Left kidney (tissue), 2 donors: Measurements from ENCODE around the gene USP47. TPM values are rescaled to one million over a fixed set of nuclear protein-coding genes. Genes with fewer than 3 reads are reported as not detected.

Experiments used
- DNase-seq: peaks from one replicate; pipeline ENCODE4 v3.0.0-alpha.2; 2013
- polyA plus RNA-seq: library from polyadenylated mRNA; unstranded; fragments of 120-200 nt; gene quantifications from one replicate; pipeline ENCODE4 v1.2.1, GENCODE V29; 2013; ENCODE audit not compliant: insufficient read length

The USP47 gene
- polyA plus RNA-seq, 1 donor, result 107 TPM

DNA sequence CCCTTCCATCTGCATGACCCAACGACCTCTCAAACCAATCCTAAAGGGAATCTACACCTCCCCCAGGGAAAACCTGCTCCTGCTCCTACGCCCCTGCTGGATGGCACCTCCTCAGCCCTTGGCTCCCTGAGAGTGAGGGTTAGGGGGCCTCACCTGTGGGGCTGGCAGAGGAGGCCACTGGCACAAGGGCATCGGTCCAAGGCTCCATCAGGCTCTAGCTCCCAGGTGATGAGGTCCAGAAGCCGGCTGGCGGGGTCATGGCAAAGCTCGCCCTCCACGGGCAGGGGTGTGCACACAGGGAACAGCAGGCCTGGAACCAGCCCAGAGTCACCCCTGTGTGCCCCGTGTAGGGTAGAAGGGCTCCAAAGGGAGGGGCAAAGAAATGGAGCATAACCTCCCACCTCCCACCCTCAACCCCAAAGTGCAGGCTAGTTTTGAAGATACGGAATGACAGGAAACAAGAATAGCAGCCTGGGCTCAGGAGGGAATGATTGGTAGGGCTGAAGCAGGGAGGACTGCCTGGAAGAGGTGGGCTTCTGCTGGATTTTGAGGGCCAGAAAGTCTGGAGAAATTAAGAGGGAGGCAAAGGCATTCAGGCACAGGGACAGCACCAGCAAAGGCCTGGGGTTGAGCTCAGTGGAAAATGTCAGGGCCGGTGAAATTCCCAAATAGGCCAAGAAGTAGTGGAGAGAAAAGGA lies 124.0 kb downstream of the USP47 start:
- no peak for DNase-seq

DNA sequence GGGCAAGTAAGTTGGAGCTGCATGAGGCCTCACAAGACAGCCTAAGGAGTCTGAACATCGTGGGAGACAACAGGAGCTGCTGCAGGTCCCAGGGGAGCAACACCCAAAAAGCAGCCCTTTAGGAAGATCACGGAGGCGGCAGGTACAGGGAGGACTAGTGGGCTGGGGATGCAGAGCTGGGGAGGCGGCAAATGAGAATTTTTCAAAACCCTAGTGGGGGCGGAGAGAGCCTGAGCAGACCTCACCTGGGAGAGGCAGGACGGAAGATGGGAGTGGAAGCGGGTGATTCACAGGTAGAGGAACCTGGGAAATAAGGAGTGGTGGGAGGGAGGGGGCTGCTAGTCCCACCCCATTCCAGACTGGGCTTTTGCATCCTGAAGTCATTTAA lies 124.6 kb downstream of the USP47 start:
- DNase-seq, result no peak

DNA sequence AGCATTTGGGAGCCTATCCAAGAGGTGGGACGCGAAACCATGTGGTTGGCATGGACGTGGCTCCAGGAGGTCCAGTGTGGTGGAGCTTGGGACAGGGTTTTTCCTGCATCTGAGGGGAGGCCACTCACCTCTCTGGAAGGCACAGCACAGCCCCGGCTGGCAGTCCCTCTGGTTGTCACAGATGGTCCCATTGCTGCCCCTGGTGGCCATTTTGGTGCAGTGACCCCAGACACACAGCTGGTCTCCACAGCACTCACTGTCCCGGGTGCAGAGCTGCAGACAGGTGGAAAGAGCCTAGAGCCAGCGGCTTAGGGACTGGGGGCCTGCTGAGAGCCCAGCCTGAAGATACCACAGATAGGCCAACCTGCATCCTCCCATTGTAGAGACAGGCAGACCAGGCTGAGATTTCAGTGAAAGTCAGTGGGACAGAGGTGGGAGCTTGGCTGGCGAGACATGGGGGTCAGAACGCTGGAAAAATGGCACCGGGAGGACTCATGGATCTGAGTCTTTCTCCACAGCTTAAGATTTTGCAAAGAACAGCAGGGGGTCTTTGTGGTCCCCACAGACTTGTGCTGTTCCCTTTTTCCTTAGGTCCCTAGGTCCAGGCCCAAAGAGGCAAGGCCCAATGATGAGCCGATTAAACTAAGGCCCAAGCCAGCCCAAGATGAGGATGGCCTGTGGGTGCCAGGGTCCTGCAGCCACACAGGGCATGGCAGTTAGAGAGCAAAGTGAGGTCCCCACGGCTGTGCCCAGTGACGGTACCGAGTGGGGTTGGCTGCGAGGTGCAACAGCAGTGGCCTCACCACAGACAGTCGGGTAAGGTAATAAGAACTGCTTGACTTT lies 125.3 kb downstream of the USP47 start:
- no peak for DNase-seq

DNA sequence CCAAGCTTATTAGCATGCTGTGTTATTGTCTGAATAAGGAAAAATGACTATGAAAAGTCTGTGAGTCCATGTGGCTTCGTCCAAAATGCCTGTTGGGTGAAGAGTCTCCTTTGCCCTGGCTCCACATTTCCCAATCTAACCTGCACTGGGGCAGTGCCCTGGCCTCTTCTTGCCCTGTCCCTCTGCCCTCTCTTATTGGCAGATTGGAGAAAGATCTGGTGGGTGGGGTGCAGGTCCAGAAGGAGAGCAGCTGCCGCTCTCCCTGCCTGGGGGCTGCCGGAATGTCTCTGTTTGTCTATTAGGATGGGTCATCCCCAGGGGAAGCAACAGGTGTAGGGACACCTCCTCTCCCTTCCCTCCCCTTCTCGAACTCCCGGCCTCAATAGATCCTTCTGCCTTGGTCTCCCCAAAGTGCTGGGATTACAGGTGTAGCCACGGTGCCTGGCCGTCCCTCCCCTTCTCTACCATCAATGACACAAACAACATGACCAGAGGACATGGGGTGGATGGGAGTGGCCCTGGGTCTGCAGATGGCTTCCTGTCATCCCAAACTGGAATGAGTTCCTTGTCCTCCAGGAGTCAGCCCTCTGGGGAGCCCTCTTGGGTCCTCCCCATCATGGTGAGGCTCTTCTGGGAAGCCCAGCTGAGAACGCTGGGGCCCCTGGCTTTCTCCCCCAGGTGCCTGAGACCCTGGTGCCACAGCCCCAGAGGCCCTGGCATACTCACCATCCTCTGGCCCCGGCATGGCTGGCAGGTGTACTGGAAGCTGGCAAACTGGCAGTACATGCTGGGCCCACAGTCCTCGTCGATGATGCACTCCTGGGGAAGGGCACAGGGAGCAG lies 126.1 kb downstream of the USP47 start:
- no peak for DNase-seq

DNA sequence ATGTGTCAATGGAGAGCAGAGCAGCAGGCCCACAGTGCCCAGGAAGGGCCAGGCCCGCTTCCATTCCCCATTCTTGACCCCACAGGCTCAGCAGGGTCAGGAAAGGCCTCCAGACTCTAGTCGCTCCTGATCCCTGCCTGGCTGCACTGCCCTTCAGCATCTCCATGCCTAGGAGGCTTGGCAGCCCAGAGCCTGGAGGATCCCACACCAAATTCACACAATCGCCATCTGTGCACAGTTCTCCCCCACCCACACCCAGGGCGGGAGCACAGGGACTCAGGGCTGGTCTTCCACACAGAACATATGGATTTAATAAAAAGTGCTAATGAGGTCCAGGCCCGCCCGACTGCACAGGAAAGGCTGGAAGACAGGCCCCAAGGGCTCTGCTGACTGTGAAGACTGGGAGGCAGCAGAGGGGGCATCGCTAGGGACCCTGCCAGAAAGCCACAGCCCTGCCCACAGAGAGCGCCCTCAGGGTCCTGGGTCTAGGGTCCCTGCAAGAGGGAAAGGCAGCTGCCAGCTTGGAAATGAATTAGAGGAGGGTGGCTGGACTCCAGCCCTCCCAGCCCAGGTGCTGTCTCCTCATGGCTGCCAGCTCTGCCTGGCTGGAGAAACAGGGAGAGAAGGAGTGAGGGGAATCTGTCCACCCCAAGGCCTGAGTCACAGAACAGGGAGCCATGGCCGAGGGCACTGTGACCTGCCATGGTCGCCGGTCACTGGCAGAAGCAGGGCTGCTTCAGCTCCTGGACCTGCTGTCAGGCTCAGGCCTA lies 126.9 kb downstream of the USP47 start:
- no peak for DNase-seq

DNA sequence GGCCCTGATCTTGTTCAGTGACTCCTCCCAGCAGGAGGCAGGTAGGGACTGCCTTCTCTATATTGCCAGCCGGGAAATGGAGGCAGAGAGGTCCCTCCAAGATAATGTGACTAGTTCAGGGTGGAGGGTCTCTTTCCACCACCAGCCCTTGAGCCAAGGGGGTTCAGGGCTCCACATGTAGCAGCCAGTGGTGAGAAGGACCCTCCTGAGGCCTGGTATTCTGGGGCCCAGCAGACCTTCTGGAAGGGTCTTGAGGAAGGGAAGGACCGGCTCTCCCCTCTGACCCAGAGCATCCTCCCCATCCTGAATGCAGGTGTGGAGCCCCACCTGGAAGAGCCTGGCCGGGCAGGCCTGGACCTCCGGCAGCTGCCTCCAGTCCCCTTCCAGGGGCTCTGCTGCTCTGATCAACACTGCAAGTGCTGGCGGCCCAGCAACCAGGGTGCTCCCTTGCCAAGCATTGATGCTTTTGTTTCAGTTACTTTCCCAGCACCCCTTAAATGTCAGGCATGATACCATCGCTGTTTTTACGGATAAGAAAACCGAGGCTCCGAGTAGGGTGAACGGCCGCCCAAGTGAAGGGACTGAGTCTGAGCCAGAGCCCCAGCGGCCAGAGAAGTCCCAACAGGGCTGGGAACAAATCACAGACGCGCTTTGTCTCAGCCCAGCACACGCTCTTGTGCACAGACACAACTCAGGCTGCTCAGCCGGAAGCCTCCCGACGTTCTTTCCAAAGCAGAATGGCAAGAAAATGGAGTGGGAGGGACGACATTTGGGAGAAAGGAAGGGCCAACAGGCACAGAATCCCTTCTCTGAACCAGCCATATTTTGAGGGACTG lies 127.8 kb downstream of the USP47 start:
- DNase-seq, result no peak

DNA sequence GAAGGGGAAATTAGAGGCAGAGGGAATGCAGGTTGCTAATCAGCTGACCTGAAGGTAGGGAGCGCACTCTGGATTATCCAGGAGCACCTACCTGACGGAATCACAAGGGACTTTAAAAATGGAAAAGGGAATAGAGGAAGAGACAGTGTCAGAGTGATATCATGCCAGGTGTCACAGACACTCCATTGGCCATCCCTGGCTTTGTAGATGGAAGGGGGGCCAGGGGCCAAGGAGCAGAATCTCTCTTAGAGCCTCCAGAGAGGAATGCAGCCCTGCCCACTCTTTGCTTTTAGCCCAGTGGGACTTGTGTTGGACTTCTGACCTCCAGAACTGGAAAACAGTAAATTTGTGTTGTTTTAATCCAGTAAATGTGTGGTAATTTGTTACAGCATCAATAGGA lies 128.8 kb downstream of the USP47 start:
- DNase-seq, result no peak

DNA sequence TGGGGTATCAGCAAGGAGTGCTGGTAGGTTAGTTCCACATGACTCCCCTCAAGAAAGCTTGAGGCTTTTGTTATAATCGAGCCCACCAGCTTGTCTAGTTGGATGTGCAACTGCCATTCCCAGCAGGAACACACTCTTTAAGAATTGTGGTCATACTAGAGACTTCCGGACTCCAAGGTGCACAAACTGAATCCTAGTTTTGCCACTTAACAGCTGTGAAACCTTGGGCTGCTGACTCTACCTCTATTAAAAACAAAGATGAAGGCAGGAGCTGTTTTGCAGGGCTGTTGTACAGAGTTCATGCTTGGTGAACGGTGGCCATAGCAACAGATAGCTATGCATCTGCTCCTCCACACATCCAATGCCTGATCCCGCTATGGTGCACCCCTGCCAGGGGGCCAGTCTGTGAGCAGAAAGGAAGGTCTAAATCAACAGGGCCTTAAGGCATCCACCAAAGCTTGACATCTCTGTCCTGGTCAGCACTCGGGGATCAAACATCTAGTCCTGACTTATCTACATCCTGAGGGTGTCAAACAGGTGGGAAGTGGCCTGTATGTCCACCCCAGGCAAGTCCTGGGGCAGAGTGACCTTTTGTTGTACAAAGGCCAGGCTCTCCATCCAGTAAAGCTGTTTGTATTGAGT lies 130.3 kb downstream of the USP47 start:
- no peak for DNase-seq

DNA sequence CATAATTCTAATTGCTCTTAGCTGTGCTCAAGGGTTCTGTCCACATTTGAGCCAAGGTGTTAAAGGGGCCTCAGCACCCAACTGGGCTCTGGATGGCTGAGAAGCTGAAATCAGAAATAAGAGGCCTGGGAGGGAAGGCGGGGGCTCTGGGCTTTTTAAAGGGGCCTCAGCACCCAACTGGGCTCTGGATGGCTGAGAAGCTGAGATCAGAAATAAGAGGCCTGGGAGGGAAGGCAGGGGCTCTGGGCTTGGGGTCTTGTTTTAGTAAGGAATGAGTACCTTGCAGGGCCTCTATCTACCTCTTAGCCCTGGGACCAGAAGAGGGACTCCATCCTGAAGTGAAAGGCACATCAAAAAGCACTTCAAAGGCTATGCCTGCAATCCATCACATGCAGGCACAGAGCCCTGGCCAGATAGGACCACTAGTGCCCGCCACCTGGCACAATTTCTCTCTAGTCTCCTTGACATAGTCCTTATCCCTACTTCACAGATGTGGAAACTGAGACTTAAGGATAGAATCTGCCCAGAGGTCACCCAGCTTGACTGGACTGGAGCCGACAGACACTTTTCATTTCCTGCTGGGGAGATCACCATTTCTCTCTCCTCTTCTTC lies 131.1 kb downstream of the USP47 start:
- DNase-seq, result no peak

DNA sequence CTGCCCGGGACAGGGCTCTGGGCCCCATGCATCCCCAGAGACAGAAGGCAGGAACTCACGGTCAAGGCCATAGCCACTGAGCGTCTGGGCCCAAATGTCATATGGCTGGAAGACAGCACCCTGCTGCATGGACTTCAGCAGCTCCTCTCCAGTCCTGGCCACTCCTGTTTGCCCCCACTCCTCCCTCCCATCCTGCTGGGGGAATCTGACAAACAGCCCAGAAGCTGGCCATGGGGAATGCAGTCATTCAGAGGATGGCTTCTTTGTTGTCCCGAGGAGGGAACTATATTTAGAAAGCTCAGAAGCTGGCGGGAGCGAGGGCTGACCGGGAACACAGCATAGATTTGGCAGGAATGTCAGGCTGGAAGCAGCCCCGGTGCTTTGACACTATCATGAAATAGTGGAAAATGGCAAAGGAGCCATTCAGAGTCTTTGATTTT lies 131.6 kb downstream of the USP47 start:
- DNase-seq, result no peak

DNA sequence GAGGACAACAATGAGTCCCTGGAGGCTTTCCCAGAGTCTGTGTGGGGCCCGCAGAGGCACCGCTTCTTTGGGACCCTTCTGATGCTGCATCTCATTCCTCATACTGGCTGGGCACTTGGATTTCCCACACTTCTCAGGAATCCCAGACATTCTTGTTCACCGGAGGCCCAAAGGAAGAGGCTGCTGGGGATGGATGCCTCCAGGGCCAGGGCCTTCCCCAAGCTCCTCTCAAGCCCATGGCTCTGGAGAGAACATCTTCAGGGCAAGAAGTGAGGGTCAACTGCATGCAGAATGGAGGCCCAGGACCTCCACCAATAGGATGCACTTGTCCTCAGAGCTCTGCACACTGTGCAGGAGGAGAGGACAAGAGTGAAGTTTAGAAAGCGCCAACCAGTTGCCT lies 132.1 kb downstream of the USP47 start:
- DNase-seq, result no peak

DNA sequence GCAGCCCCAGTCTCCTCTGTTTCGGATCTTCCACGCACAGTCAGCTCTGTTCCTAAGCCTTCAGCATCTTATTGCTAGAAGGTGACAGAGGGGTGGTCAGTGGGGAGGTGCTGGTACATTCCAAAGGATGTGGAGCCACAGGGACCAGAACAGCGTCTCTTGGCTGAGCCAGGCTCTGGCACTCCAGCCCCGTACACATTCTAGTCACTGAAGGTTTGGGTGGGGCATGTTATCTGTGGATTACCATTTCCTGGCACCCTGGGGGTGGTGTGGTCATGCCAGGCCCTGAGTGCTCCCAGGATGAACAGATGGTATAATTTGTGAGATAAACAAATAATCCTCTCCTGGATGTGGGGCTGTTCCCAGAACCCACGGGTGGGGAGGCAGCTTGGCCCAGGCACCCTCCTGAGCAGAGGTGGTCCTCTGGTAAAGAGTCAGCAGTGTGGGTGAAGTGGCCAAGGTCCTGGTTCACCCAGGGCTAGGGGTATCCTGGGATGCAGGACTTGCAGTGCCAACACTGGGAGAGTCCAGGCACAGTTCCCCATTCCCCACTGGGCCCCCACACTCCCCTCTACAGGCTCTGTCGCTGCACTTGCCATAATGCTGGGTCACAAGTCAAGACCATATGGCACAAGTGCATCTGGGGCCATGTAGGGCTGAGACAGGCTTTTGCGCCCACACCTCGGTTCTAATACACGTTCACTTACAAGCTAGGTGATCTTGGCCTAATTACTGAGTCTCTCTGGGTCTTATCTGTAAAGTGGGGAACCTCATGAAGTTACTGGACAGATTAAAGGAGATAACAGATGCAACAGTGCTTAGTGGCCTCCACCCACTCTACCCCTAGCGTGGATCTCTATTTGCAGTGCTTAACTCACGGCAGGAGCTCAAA lies 133.7 kb downstream of the USP47 start:
- DNase-seq, result no peak

DNA sequence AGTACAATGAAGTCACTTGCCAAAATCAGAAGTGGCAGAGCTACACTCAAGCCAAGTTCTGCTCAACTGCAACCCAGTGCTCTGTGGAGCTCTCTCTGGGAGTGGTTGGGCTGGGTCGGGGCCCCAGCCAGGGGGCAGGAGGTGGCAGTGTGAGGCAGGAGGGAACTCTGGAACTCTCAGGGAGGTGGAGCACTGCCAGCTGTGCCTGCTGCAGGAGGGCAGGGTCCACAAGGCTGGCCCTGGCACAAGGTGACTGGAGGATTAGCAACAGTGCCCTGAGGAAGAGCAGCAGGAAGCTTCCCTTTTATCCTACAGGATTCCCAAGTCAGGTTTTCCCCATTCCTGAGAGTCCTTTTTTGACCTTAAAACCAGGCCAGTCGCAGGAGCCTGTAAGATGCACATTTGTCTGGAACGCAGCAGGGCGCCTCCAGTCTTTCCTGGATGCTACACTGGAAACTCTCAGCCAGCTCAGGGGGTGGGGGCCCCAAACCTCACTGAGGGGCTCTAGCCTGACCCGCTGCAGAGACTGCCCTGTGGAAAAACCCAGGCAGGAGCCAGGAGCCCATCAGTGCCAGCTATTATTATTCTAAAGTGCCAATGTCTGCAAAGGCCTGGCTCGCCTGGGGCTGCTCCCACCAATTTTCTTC lies 134.8 kb downstream of the USP47 start:
- DNase-seq, result no peak

DNA sequence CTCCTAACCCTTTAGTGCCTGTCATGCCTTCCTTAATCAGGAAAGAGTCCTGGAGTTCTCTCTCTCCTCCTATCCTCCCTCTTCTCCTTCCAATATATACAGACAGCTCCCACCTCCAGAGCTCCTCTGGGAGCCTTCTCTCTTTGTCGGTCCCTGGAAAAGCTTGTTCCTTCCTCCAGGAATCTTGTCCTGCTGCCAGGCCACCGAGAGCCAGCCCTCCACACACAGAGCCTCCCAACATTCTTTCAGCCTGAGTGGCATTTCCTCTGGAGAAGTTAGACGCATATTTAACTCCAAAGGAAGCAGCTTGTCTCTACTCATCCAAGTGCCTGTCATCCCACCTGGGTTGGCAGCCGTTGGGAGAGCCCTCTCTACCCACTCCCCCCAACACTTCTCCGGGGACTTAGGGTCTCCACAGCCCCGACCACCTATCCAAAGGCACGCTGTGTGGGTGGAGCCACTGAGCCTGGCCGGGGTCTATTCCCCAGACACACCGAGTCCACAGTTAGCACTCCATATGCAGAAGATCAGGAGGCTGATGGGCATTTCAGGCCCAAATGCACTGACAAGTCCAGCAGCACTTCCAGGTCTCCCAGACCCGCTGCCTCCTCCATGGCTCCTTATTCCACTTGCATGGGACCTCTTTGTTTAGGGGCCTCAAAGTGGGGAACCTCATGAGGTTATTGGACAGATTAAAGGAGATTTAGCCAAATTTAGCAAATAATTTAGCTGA lies 135.6 kb downstream of the USP47 start:
- DNase-seq, result no peak

DNA sequence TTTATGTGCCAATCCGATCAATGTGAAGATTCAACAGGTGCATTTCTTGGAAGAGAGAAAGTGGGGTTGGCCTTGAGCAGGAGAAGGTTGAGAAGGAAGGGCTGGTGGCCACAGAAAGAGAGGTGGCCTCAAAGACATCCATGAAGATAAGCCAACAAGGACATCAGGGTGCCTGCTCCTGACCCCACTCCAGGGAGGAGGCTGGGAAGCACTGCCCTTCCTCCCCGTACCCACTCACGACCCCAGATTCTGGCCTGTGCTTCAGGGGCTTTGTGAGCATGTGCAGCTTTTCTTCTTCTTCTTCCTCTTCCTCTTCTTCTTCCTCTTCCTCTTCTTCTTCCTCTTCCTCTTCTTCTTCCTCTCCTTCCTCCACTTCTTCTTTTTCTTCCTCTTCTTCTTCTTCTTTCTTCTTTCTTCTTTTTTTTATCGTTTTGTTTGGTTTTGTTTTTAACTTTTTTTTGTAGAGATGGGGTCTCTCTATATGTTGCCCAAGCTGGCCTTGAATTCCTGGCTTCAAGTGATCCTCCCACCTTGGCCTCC lies 136.4 kb downstream of the USP47 start:
- no peak for DNase-seq

DNA sequence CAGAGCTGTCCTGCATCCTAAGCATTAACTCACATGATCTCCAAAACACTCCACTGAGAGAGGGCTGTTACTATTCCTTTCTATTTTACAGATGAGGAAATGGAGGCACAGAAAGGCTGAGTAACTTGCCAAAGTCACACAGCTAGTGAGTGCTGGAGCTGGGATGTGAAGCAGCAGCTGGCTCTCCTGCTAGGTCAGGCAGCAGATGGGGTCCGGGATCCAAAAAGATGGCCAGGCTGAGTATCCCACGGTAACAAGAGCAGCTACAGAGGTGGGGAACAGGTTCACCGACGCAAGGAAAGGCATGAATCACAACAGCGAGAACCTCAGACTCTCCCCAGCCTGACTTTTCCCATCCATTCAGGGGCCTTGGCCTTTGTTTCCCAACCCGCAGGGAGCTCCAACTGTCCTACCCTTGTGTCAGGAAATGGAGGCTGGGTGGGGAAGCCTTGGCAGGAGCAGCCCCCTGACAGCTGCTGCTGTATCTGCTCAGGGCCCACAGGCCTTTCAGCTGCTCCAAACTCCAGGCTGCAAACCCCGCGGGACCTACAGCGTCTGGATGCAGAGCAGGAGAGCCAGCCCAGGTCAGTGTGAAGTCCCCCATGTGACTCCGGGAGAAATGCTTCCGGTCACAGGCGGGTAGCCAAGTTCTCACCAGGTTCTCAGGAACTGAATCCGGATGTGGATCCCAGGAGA lies 137.2 kb downstream of the USP47 start:
- no peak for DNase-seq
